Right lobe of liver (tissue), 4 donors: Measurements from ENCODE around the gene SLC45A1.

Experiments used
- CTCF ChIP-seq, 4 donors: fragments of 200-600 bp in 3 of 4; fragments of 450-650 bp in 1 of 4; IDR thresholded peaks; one replicate each; pipeline versions ENCODE4 v1.5.1 to v1.8.0; 2016 to 2022; ENCODE audit warnings: antibody characterized with exemption in 4 of 4, mild to moderate bottlenecking in 2 of 4
- POLR2A ChIP-seq: fragments of 450-650 bp; IDR thresholded peaks from one replicate; pipeline ENCODE4 v1.6.1; 2017; ENCODE audit warnings: antibody characterized with exemption, mild to moderate bottlenecking
- donor health status: DM: no; HTN: no; CAD: no.
- donor health status: DM: no; HTN: no; CAD: no.
- donor health status: DM: no; HTN: yes; CAD: no.

GRCh38 chr1:8376358-8376840 lies 58.5 kb downstream of the SLC45A1 start:
- TF ChIP-seq POLR2A (no peak), CTCF (IDR thresholded peaks at IDR 0.05) (no peak)
